A549 treated with Hydrocortisone at 1 μM for 4 hours (cell line): Measurements from ENCODE around the gene TAPT1. TPM values are rescaled to one million over a fixed set of nuclear protein-coding genes. Genes with fewer than 3 reads are reported as not detected.

Source experiments
- total RNA-seq: library from RNA; stranded (reverse); fragments of 200-300 nt; extraction: Qiagen RNA extraction; gene quantifications from 5 replicates; pipeline ENCODE4 v1.2.3, GENCODE V29; 2022

The TAPT1 gene
- 10.4 to 17.5 TPM (median 16.1 TPM) in 5 replicates for total RNA-seq

GRCh38 chr4:16225863-16226815 is at the start of gene TAPT1:
TAPT1 (minus strand) TSS chr4:16226471; CDS start chr4:16226457, 14 bp downstream.

Other genes starting within 250 kb of the TAPT1 start
- gene PROM1, start 142.4 kb downstream of the TAPT1 start, total RNA-seq = 0.39 to 0.56 TPM (median 0.52 TPM) in 5 replicates